ENCODE results near the gene PIGN.
A peak's percentile ranks its signal among the peaks of the same experiment; 100 is the strongest.

PIGN gene, protein sequence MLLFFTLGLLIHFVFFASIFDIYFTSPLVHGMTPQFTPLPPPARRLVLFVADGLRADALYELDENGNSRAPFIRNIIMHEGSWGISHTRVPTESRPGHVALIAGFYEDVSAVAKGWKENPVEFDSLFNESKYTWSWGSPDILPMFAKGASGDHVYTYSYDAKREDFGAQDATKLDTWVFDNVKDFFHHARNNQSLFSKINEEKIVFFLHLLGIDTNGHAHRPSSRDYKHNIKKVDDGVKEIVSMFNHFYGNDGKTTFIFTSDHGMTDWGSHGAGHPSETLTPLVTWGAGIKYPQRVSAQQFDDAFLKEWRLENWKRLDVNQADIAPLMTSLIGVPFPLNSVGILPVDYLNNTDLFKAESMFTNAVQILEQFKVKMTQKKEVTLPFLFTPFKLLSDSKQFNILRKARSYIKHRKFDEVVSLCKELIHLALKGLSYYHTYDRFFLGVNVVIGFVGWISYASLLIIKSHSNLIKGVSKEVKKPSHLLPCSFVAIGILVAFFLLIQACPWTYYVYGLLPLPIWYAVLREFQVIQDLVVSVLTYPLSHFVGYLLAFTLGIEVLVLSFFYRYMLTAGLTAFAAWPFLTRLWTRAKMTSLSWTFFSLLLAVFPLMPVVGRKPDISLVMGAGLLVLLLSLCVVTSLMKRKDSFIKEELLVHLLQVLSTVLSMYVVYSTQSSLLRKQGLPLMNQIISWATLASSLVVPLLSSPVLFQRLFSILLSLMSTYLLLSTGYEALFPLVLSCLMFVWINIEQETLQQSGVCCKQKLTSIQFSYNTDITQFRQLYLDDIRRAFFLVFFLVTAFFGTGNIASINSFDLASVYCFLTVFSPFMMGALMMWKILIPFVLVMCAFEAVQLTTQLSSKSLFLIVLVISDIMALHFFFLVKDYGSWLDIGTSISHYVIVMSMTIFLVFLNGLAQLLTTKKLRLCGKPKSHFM

DNA sequence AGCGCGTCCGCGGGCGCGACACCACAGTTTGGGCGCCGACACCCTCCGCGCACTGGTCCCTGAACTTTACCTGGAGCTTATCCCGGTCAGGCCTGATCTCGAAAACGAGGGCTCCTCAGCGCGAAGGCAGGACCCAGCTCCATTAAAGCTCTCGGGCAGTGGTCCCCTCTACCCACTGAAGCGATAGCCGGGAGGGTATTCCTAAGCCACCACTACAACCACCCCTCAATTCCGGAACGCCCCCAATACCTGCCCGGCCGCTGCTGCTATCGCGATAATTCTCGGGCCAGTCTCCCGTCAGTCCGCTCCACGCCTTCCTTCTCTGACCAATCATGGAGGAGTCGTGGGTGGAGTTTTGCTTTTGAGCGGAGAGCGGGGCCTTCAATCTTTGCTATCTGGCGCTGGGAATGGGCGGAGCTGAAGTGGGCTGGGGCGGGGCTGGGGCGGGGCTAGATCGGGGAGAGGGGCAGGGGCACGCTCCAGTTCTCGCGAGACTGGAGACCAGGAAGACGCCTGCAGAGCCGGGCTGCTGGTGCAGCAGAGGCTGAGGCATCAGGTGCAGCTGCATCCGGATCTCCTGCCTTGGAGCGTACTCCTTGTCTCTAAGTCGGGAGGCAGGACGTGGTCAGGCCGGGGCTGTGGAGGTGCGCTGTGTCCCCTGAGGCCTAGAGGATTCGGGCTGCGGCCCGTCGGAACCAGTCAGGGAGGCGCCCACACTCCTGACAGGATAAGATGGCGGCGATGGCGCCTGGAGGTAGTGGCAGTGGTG is at the start of gene PIGN, which contains the start of gene RELCH:
Gene PIGN, minus strand, starts transcription at position 283 of the 769 bp plus-strand sequence. CDS start 25,703 bp downstream, outside the sequence.
Gene RELCH, plus strand, starts transcription at position 482 of the 769 bp plus-strand sequence. Its CDS starts 251 bp downstream, at position 733.
- DNase-seq (ENCODE audit: low read depth in 2 of 2), result peak; percentile 82 to 91

DNA sequence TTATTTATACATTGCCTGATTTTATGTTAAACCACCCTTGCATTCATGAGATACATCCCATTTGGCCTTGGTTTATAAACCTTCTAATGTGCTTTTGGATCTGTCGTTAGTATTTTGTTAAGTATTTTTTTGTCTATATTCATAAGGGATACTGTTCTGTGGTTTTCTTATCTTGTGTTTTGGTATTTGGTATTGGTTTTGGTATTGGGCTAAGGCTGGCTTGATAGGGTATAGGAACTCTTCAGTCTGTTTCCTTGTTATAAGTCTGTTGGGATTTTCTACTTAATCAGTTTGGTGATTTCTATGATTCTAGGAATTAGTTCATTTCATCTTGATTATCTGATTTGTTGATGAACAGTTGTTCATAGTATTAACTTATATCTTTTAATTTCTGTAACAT is 49.4 kb upstream of the PIGN start:
- no peak for DNase-seq (ENCODE audit: low read depth in 2 of 2)

DNA sequence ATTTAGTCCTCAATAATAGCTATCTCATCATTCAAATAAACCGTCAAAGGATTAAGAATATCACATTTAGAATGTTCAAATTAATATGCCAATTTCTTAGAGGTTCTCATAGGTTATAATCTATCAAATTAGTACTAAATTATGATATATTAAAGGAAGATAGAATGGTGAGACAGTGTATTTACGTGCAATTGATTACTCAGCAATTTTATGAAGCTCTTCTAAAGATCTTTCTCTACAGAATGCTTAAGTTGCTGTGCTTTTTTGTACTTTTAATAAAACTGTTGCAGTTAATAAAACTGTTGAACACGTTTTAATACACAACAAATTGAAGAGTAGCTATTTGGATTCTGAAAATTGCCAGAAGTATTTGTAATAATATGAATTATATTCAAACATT is 39.2 kb upstream of the PIGN start:
- DNase-seq (ENCODE audit: low read depth in 2 of 2), result no peak

DNA sequence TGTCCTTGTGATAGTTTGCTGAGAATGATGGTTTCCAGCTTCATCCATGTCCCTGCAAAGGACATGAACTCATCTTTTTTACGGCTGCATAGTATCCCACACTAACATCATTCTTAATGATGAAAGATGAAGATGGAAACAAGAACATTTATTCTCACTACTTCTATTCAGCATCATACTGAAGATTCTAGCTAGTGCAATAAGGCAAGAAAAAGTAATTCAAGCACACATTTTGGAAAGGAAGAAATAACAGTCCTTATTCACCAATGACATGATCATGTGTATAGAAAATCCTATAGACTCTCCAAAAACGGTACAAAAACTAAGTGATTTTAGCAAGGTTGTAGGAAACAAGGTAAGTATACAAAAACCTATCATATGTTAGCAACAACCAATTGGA is 37.4 kb upstream of the PIGN start:
- no peak for DNase-seq (ENCODE audit: low read depth in 2 of 2)

DNA sequence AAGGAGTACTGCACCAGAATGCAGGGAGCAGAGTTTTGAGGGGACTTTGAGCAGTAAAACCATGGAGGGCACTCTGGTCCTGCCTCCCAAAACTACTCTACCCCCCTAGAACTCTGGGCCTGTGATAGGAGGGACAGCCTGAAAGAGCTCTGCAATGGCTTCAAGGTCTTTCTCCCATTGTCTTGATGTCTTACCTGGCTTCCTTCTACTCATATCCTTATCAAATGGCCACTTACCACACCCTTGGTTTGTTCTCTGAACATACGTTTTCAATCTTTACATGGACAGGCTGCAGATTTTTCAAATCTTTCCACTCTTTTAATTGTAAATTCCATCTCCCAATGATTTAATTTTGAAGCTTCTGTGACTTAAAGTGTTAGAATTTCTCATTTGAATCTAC is 27.9 kb upstream of the PIGN start:
- no peak for DNase-seq (ENCODE audit: low read depth in 2 of 2)

DNA sequence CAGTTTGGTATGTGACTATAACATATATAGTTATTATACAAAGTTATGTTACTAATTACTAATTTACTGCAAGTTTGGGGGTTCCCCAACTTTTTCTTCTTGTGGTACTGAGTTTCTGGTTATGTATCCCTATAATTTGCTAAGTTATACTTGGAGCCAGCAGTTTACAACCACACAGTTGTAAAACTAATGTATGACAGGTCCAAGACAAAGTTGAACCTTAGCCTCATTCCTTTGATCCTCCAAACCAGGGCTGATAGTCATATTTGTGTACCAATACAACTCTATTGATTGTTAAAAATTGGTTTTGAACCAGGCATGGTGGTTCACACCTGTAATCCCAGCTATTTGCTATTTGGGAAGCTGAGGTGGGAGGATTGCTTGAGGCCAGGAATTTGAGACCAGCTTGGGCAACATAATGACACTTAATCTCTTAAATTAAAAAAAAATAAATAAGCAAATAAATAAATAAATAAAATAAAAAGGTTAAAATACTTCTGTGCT is 24.5 kb upstream of the PIGN start:
- no peak for DNase-seq (ENCODE audit: low read depth in 2 of 2)

DNA sequence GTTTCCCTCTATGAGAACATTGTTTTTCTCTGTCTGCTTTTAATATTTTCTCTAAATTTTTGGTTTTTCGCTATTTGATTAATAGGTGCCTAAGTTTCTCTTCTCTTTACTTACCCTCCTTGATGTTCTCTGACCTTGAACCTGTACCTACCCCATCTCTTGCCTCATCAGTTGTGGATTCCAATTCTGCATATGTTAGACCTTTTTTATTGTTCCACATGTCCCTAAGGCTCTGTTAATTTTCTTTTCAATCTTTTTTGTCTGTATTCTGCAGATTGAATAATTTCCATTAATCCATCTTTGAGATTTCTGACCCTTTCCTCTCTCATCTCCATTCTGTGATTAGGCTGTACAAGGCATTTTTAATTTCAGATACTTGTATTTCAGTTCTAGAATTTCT is 23.3 kb upstream of the PIGN start:
- DNase-seq (ENCODE audit: low read depth in 2 of 2), result no peak

DNA sequence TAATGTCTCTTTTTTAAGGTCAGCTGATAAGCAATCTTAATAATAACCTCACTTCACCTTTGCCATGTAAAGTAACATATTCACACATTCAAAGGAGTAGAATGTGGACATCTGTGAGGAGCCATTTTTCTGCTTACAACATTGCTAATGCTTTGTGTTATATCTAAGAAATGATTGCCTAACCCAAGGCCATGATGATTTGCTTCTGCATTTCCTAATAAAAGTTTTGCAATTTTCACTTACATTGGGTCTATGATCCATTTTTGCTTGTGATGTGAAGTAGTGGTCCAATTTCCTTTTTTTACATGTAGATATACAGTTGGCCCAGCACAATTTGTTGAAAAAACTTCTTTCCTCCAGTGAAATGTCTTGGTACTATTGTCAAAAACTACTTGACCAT is 22.2 kb upstream of the PIGN start:
- DNase-seq (ENCODE audit: low read depth in 2 of 2), result no peak

DNA sequence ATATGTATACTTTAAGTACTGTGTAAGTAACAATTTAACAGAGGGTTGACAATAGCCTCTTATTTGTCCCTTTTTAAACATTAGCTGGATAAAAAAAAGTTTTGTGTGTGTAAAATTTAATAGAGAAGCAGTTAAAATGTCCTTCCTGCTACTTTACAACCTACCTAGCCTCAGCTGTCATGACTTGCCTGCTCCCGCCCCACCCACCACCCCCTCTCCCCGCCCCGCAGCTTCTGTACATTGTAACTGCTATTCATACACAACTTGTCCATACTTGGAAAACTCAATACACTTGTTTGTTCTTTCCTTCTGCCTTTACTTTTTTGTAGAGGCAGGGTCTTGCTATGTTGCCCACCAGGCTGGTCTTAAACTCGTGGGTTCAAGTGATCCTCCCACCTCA is 19.7 kb upstream of the PIGN start:
- no peak for DNase-seq (ENCODE audit: low read depth in 2 of 2)

DNA sequence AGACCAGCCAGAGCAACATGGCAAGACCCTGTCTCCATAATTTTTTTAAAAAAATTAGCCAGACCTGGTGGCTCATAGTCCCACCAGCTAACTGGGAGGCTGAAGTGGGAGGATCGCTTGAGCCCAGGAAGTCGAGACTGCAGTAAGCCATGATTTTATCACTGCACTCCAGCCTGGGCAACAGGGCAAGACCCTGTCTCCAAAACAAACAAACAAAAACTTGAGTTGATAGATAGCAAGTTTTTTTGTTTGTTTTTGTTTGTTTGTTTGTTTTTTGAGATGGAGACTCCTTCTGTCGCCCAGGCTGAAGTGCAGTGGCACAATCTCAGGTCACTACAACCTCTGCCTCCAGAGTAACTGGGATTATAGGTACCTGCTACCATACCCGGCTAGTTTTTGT is 19.0 kb upstream of the PIGN start:
- DNase-seq (ENCODE audit: low read depth in 2 of 2), result no peak

DNA sequence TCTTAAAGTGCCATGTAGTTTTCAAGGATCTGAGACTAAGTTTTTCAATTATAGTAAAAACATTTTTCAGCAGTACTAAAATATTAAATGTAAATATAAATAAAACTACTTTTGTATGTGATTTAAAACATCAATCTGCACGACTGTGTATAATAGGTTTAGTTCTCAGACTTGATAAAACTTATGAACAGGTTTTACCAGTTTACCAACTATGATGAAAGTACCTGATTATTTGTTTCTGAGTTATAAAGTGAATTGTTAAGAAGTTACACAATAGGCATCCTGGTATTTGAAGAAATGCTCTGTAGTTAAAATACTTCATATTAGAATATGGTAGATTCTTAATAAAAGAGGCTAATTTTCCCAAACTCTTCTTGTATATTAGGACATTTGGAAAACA is 15.0 kb upstream of the PIGN start:
- DNase-seq (ENCODE audit: low read depth in 2 of 2), result no peak

DNA sequence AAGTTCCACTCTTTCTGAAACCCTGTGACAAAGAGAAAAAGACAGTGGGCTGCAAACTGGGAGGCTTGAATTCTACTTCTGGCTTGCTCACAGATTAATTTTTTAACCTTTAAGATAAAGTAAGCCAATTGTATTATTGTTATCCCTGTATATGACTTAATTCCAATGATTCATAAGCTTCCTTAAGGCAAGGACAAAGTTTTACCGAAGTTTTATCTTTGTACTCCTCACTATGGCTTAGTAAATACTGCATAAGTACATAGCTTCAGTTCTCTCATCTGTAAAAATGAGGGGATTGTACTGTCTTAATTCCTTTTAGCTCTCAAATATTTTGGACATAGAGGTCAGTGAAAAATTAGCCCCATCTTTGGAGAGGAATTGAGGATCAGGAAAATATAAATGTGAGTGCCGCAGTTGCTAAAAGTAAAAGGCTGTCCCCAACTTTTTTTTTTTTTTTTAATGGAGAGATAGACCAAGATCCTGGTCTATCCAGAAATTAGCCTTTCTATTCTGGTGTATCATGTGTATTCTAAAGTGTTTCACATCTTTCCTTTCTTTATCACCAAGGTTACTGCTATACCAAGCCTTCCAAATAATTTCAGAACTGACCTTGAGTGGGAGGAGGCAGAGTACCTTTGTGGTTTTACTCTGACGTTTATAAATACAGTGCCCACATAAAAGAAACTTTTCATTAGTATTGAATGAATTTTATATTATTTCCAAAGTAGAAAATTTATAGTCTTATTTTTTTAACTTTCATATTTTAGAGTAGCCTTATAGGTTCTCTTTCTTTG is 13.5 kb upstream of the PIGN start:
- DNase-seq (ENCODE audit: low read depth in 2 of 2), result no peak

DNA sequence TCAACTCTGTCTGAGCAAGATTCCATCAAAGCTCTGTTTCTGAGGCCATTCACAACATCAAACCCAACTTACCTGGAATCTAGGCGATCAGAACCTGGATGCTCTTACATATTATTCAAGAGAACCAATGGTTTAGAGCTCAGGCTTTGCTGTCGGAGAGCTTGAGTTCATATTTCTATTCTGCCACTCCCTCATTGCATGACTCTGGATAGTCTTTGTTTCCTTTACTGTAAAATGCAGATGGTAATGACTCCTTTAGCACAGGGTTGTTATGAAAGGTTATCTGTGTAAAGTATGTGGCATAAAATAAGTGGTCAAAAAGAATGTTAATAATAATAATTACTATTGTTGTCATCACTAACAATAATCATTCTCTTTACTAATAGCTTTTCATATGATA is 12.8 kb upstream of the PIGN start:
- DNase-seq (ENCODE audit: low read depth in 2 of 2), result no peak

DNA sequence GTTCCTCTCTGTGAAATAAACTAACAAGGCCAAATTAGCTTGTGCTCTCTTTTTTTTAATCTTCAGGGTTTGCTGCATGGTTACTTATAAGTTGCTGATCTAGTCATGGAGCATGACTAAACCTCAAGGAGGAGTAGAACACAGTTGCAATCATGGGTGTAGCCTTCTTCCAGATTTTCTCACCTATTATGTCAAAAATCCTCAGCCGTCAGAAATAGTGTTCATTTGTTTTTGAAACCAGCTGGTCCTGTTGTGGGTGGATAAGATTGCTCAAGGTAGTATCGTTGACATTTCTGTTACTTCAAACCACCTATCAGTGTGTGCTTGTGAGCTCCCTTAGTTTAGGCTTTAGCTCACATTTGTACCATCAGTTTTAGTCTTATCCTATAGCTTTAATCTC is 11.4 kb upstream of the PIGN start:
- DNase-seq (ENCODE audit: low read depth in 2 of 2), result no peak

DNA sequence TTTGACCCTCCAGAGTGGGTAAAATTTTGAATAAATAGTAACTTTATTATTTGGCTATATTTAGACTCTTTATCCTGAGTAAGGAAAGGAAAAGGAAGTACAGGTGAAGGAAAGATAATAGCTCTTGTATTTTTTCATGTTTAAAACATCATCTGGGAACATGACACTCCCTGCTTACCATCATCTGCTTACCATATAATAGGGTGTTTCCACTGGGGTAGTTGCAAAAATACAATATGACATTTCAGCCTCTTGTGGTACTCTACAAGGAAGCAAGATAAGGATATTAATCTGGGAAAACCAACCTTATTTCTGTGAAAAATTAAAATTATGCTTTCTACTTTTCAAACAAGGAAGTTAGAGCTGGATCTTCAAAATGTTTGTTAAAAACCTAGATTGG is 10.1 kb upstream of the PIGN start:
- DNase-seq (ENCODE audit: low read depth in 2 of 2), result no peak

DNA sequence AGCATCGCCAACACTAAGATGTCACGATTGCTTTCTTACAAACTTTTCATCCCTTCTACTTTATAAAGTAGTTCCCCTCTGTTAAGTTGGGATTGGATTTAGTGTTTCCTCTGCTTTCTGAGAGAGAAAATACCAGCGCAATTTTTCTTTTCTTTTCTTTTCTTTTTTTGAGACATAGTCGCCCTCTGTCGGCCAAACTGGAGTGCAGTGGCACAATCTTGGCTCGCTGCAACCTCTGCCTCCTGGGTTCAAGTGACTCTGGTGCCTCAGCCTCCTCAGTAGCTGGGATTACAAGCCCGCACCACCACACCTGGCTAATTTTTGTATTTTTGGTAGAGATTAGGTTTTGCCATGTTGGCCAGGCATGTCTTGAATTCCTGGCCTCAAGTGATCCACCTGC is 9.2 kb upstream of the PIGN start:
- no peak for DNase-seq (ENCODE audit: low read depth in 2 of 2)

DNA sequence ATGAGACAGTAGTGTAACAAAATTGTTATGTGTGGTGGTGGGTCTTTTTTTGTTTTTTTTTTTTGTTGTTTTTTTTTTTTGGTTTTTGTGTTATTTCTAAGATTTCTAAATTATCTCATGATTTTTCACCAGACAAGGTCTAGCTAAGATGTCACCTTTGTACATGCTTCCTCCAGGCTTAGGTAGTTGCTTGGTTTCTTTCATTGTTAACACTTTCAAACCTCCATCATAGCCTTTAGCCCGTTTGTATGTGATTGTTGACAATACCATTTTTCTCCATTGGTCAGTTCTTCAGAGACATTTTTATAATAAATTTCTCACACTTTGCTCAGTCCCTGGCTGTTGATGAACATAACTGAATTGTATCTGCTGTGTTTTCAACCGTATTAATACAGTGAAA is 2.4 kb upstream of the PIGN start:
- no peak for DNase-seq (ENCODE audit: low read depth in 2 of 2)

DNA sequence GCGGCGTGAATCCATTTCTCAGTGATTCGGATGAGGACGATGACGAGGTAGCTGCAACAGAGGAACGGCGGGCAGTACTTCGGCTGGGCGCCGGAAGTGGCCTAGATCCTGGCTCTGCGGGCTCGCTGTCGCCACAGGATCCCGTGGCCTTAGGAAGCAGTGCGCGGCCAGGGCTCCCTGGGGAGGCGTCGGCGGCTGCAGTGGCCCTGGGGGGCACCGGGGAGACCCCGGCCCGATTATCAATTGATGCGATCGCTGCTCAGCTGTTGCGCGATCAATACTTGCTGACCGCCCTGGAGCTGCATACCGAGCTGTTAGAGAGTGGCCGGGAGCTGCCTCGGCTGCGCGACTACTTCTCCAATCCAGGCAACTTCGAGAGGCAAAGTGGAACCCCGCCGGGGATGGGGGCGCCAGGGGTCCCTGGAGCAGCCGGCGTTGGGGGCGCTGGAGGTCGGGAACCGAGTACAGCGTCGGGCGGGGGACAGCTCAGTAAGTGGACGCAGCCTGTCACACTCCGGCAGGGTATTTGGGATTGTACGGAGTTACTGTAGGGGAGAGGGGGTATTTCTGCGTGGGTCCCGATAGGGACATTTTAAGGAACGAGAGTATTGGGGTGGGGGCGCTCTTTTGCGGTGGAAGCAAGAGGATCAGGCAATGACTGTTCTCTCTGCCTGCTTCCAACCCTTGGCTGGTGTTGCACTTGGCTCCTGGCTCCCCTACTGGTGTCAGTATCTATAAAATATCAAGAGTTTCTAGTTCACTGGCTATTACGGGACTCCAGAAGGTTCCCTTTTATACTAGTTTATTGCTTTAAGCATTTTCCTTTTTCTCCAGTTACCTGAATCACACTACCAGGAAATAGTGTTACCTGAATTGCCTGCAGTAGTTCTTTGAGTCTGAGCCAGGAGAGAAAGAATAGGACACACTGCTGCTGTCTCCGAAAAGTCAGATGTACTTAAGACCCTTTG is 971 bp upstream of the PIGN start:
- no peak for DNase-seq (ENCODE audit: low read depth in 2 of 2)

DNA sequence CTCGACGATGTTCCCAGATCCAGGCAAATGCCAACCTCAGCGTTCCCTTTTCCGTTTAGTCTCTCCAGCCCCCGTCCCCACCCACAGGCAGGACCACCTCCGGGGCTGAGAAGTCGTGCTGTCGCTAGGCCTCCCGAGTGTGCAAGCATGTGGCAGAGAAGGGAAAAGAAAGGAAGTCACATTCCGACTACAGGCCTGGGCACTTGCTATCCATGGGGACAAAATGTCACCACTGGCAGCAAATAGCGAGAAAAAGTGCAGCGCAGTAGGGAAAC is 420 bp downstream of the PIGN start:
- DNase-seq (ENCODE audit: low read depth in 2 of 2), result no peak

DNA sequence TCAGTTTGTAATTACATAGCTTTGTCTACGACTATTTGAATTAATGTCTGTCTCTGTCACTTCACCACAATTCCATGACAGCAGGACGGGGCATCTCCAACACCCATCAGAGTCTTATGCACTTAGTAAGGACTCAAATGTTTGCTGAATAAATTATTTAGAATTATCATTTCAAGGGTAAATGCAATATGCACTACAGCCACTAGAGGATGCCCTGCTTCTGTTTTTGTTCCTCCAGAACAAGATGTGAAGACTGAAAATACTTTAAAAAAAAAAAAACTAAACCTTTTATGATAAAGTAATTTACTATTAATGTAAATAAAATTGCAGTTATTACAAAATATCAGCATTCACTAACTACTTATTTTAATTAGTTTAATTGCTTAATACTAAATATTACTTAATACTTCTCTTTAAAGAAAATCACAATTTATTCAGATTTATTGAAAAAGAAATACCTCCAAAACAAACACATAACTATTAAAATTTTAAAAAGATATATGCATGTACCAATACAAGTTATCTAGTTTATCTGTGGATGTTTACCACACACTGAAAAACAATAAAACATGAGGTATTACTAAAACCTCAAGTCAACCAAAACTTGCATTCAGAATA is 3.2 kb downstream of the PIGN start:
- no peak for DNase-seq (ENCODE audit: low read depth in 2 of 2)

Measured in stimulated activated CD4-positive, alpha-beta T cell treated with anti-CD3 and anti-CD28 coated beads, Interleukin-4, amount 100 ng/mL, for 48 hours (primary cell).